Left lung (tissue), 10 donors: Measurements from ENCODE around the gene GCG. TPM values are rescaled to one million over a fixed set of nuclear protein-coding genes. Genes with fewer than 3 reads are reported as not detected.

Experiments used
- ATAC-seq: fragments of 200-7000 bp; cut with Tn5 transposase; one replicate; pipeline ENCODE4 v1.9.1; 2020; ENCODE audit warnings: moderate library complexity
- DNase-seq, 4 donors: peaks; one replicate each; pipeline ENCODE4 v3.0.0-alpha.2; 2013 to 2020
- H3K27ac ChIP-seq, 2 donors: fragments of 200-600 bp; sonication (generic) in 1 of 2; one replicate each; pipeline versions ENCODE4 v1.5.0 to v1.8.0; 2020 to 2021
- H3K27me3 ChIP-seq, 2 donors: fragments of 200-600 bp; sonication (generic) in 1 of 2; one replicate each; pipeline versions ENCODE4 v1.5.0 to v1.8.0; 2020 to 2021
- H3K36me3 ChIP-seq, 2 donors: fragments of 200-600 bp; sonication (generic) in 1 of 2; one replicate each; pipeline versions ENCODE4 v1.5.0 to v1.8.0; 2020 to 2021
- H3K4me1 ChIP-seq, 2 donors: fragments of 200-600 bp; one replicate each; pipeline ENCODE4 v1.8.0; 2021
- H3K4me3 ChIP-seq, 2 donors: fragments of 200-600 bp; sonication (generic) in 1 of 2; one replicate each; pipeline versions ENCODE4 v1.5.0 to v1.8.0; 2020 to 2021; ENCODE audit warnings: mild to moderate bottlenecking in 1 of 2
- H3K9me3 ChIP-seq, 2 donors: fragments of 200-600 bp; sonication (generic) in 1 of 2; one replicate each; pipeline versions ENCODE4 v1.5.0 to v1.8.0; 2020 to 2021
- CTCF ChIP-seq, 2 donors: fragments of 200-600 bp; sonication (generic) in 1 of 2; IDR thresholded peaks; one replicate each; pipeline versions ENCODE4 v1.5.0 to v1.8.0; 2021; ENCODE audit warnings: antibody characterized with exemption in 2 of 2
- intact Hi-C, 2 donors: fragments of 100-400 bp; cut with DNase I; formaldehyde crosslinking; loops; one replicate each; pipeline versions ENCODE4 v1.11.2 to v1.14.2; 2022
- polyA plus RNA-seq, 6 donors: library from polyadenylated mRNA; unstranded; fragments of 120-200 nt; gene quantifications; one replicate each; pipeline ENCODE4 v1.2.1, GENCODE V29; 2013; ENCODE audit not compliant: insufficient read length in 6 of 6
- total RNA-seq, 2 donors: library from RNA; stranded (reverse); fragmentation: NEBNext Ultra II Directional; extraction: Animal tissue kit (Norgen Biotek cat#: 25700); gene quantifications; one replicate each; pipeline ENCODE4 v1.2.1, GENCODE V29; 2021
- donor health status: DM: no; HTN: yes; CAD: no.
- donor health status: DM: no; HTN: no; CAD: no.

The GCG gene
- total and polyA plus RNA-seq, 8 donors: 0.15 TPM; not detected in 7

- no peak for DNase-seq
- intact Hi-C loops: no loop called here
- Histone ChIP-seq H3K36me3 (no peaks in the 10 kb centered on the region), H3K27me3 (no peaks in the 10 kb centered on the region), H3K27ac (no peak overlapping the region), H3K4me1 (peaks cover under 1 to 4% of the 10 kb centered on the region in 2 donors), H3K4me3 (no peak overlapping the region), H3K9me3 (no peaks in the 10 kb centered on the region)
- no peak for TF ChIP-seq CTCF (IDR thresholded peaks at IDR 0.05)
- ATAC-seq: no peak
These were observed 44.6 kb downstream of the GCG start for GRCh38 chr2:162107361-162107901.

DNA sequence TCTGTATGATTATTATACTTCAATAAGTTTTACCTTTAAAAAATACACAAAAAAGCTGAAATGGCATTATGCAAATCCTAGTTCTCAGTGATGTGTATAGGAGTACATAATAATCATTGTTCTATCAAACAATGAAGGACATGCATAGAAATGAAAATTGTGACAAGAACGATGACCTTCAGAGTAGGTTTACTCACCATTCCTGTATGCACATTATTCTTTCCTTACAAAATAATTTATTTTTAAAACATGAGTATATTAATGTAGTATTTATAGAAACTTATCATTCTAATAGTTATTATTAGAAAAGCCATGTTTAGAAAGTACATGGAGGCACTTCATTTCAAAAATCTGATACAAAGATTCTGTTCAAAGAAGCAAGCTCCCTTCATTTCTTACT, 45.3 kb downstream of the GCG start:
- no peaks in the 10 kb centered on the region for H3K9me3 ChIP-seq
- no peaks in the 10 kb centered on the region for H3K27me3 ChIP-seq
- ATAC-seq (no peak), DNase-seq (no peak)
- no peaks in the 10 kb centered on the region for H3K36me3 ChIP-seq
- no peak for TF ChIP-seq CTCF (IDR thresholded peaks at IDR 0.05)
- intact Hi-C loops: no loop called here
- no peaks in the 10 kb centered on the region for H3K4me1 ChIP-seq
- no peak overlapping the region for H3K27ac ChIP-seq
- no peak overlapping the region for H3K4me3 ChIP-seq

DNA sequence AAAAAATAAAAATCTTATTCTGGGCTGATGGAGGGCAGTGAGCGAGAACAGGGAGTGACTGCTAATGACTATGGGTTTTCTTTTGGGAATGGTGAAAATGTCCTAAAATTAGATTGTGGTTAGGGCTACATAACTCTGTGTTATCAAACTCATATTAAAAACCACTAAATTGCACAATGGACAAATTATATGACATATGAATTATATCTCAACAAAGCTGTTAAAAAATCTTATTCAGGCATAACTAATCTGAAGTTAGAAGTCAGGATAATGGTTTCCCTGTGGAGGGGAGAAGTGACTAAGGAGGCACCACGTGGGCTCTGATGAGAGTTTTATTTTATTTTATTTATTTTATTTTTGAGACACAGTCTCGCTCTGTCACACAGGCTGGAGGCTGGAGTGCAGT, 45.9 kb downstream of the GCG start:
- no peaks in the 10 kb centered on the region for H3K27me3 ChIP-seq
- H3K36me3 ChIP-seq: no peaks in the 10 kb centered on the region
- no peak overlapping the region for H3K4me3 ChIP-seq
- DNase-seq: no peak
- peak; percentile 40 for ATAC-seq
- no peak overlapping the region for H3K27ac ChIP-seq
- no peaks in the 10 kb centered on the region for H3K4me1 ChIP-seq
- no peaks in the 10 kb centered on the region for H3K9me3 ChIP-seq
- intact Hi-C loops: no loop called here
- TF ChIP-seq CTCF (IDR thresholded peaks at IDR 0.05): no peak

DNA sequence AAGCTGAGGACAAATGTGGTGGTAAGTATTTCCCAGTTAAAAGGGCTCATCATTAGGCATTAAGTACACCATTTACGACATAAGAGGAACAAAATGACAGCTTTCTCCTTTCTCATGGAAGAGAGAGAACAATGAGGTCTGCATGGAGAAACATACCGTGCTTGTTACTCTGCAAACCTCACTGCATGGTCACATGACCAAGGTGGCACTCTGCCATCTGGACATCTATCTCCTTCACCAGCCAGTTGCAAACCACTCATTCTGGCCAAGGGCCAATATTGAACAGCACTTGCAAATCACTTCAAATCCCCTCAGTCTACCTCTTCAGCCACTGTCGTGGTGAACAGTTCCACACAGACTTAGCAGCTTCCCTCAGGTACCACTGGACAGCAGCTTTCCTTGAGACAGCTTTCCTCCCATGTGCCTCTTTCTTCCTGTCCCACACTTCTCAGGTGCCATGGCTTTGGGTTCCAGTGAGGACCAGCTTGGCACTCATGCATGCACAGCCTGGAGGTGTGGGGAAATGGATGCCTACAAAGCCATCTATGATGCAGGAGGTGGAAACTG, 48.5 kb downstream of the GCG start:
- Histone ChIP-seq H3K27me3 (no peaks in the 10 kb centered on the region), H3K36me3 (no peaks in the 10 kb centered on the region), H3K4me1 (no peaks in the 10 kb centered on the region), H3K27ac (no peak overlapping the region), H3K4me3 (no peak overlapping the region), H3K9me3 (no peaks in the 10 kb centered on the region)
- intact Hi-C loops: no loop called here
- DNase-seq: no peak
- peak; percentile 29 for ATAC-seq
- TF ChIP-seq CTCF (IDR thresholded peaks at IDR 0.05): no peak

DNA sequence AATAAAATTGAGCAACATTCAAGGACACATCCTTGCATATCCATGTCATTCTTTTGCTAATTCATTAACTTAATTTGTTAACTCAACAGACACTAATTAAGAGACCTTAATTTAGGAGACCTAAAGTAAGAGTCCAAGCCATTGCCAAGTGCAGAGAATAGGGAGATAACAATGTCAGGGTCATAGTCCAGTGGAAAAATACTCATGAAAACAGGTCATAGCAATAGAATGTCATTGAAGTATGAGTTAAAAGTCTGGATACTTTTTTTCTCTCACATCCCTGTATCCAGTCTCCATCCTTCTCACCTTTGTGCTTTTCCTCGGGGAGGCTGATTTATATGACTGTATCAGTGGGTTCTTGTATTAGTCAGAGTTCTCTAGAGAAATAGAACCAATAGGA, 51.5 kb downstream of the GCG start:
- Histone ChIP-seq H3K4me1 (no peaks in the 10 kb centered on the region), H3K27ac (no peak overlapping the region), H3K4me3 (no peak overlapping the region), H3K27me3 (no peaks in the 10 kb centered on the region), H3K9me3 (no peaks in the 10 kb centered on the region), H3K36me3 (no peaks in the 10 kb centered on the region)
- ATAC-seq: no peak
- intact Hi-C loops: no loop called here
- no peak for TF ChIP-seq CTCF (IDR thresholded peaks at IDR 0.05)
- DNase-seq: no peak
